ENCODE results near the gene LMNA.
A peak's percentile ranks its signal among the peaks of the same experiment; 100 is the strongest.
"Not testable (repeated sequence)": the region's sequence is repeated elsewhere in the genome, so short reads cannot be mapped to it uniquely, and the experiment has no call there.

The LMNA gene

GRCh38 chr1:156122519-156123355, 8.2 kb downstream of the LMNA start:
- peak; percentile 96 for DNase-seq (ENCODE audit: low read depth)
- TF ChIP-seq CTCF (conservative IDR thresholded peaks at IDR 0.05; ENCODE audit: control insufficient read depth, insufficient read depth, low read depth, low read length) = no peak
- peak overlapping the region; percentile 99 for H3K4me3 ChIP-seq (ENCODE audit: control insufficient read depth, low read depth, low read length)

GRCh38 chr1:156123356-156124196, 9.1 kb downstream of the LMNA start:
- TF ChIP-seq CTCF (conservative IDR thresholded peaks at IDR 0.05; ENCODE audit: control insufficient read depth, insufficient read depth, low read depth, low read length) = peak; percentile 39
- peak; percentile 98 for DNase-seq (ENCODE audit: low read depth)
- peak overlapping the region; percentile 34 for H3K4me3 ChIP-seq (ENCODE audit: control insufficient read depth, low read depth, low read length)

- no peak for TF ChIP-seq CTCF (conservative IDR thresholded peaks at IDR 0.05; ENCODE audit: control insufficient read depth, insufficient read depth, low read depth, low read length)
- peak; percentile 67 for DNase-seq (ENCODE audit: low read depth)
- H3K4me3 ChIP-seq (ENCODE audit: control insufficient read depth, low read depth, low read length) = peak overlapping the region; percentile 13
Measured at GRCh38 chr1:156124557-156125483, 10.3 kb downstream of the LMNA start.

GRCh38 chr1:156125544-156125943, 11.0 kb downstream of the LMNA start:
- not testable (repeated sequence) for DNase-seq (ENCODE audit: low read depth); H3K4me3 ChIP-seq (ENCODE audit: control insufficient read depth, low read depth, low read length)

GRCh38 chr1:156126043-156126629, 11.6 kb downstream of the LMNA start:
- peak; percentile 54 for TF ChIP-seq CTCF (conservative IDR thresholded peaks at IDR 0.05; ENCODE audit: control insufficient read depth, insufficient read depth, low read depth, low read length)
- DNase-seq (ENCODE audit: low read depth) = peak; percentile 97
- H3K4me3 ChIP-seq (ENCODE audit: control insufficient read depth, low read depth, low read length) = peak overlapping the region; percentile 31

GRCh38 chr1:156126630-156127534, 12.4 kb downstream of the LMNA start:
- TF ChIP-seq CTCF (conservative IDR thresholded peaks at IDR 0.05; ENCODE audit: control insufficient read depth, insufficient read depth, low read depth, low read length) = no peak
- peak overlapping the region; percentile 31 for H3K4me3 ChIP-seq (ENCODE audit: control insufficient read depth, low read depth, low read length)
- DNase-seq (ENCODE audit: low read depth) = peak; percentile 94

All from fibroblast of mammary gland (primary cell).